HCT116 (cell line): ENCODE results near the gene SCRN2. TPM values are rescaled to one million over a fixed set of nuclear protein-coding genes. Genes with fewer than 3 reads are reported as not detected.

Source experiments
- ATAC-seq: fragments of 200-7000 bp; cut with Tn5 transposase; 2 replicates; pipeline ENCODE4 v1.9.1; 2020; ENCODE audit warnings: mild to moderate bottlenecking, moderate library complexity
- BruUV-seq: library from RNA; stranded (reverse); fragments of 400-500 nt; replicated peaks from 2 replicates; lab custom pipeline; 2021; lab: Mats Ljungman, UMichigan
- CTCF ChIA-PET: fragments of 300-600 bp; sonication (Branson Sonifier 250); formaldehyde crosslinking; loops from one replicate; lab custom pipeline; 2021; ENCODE audit warnings: antibody characterized with exemption; lab: Charles Lee
- POLR2A ChIA-PET: fragments of 300-600, 350-600 bp; sonication (Branson Sonifier 250); formaldehyde crosslinking; loops from one replicate; lab custom pipeline; 2021; ENCODE audit warnings: antibody characterized with exemption; lab: Charles Lee
- RAD21 ChIA-PET, 2 experiments: fragments of 300-600 bp; sonication (Branson Sonifier 250); formaldehyde crosslinking; loops; one replicate each; lab custom pipeline; 2023; ENCODE audit warnings: low total read pairs in 2 of 2; ENCODE audit not compliant: uncharacterized antibody in 2 of 2, unreplicated experiment in 2 of 2, low non-redundant PET in 1 of 2; lab: Charles Lee
- DNase-seq: peaks from one replicate; pipeline ENCODE4 v3.0.0-alpha.2; 2010; ENCODE audit warnings: low read depth, low spot score
- H2AFZ ChIP-seq: fragments of 200-600 bp; shearing (Covaris generic), sonication (generic); 2 replicates; pipeline ENCODE4 v1.6.1; 2017; ENCODE audit warnings: low read depth, mixed run types, mixed read lengths, antibody characterized with exemption, low read length; ENCODE audit not compliant: poor library complexity, severe bottlenecking
- H3K27ac ChIP-seq: 2 replicates; pipeline ENCODE4 v1.5.1; 2012; ENCODE audit warnings: low read depth, low read length
- H3K27me3 ChIP-seq: fragments of 200-600 bp; sonication (generic); 2 replicates; pipeline ENCODE4 v1.6.1; 2016; ENCODE audit warnings: mixed run types, low read length, mixed read lengths; ENCODE audit not compliant: insufficient read depth
- H3K36me3 ChIP-seq, 2 experiments: fragments of 200-500 bp in 1 of 2; fragments of 200-600 bp in 1 of 2; sonication (Bioruptor generic) in 1 of 2; sonication (generic) in 1 of 2; 2 replicates each; pipeline versions ENCODE4 v1.5.1 to v1.6.1; 2014 to 2016; ENCODE audit warnings: low read length in 2 of 2, inconsistent platforms in 1 of 2, mixed read lengths in 1 of 2, mixed run types in 1 of 2; ENCODE audit not compliant: insufficient read depth in 2 of 2, control insufficient read depth in 1 of 2
- H3K4me1 ChIP-seq, 2 experiments: fragments of 200-600 bp in 1 of 2; sonication (generic) in 1 of 2; 2 replicates each; pipeline versions ENCODE4 v1.5.1 to v1.6.1; 2012 to 2017; ENCODE audit warnings: low read length in 2 of 2, inconsistent platforms in 1 of 2, mild to moderate bottlenecking in 1 of 2, mixed read lengths in 1 of 2, mixed run types in 1 of 2, moderate library complexity in 1 of 2; ENCODE audit not compliant: insufficient read depth in 2 of 2, control insufficient read depth in 1 of 2
- H3K4me2 ChIP-seq: fragments of 200-600 bp; sonication (generic); 2 replicates; pipeline ENCODE4 v1.6.1; 2017; ENCODE audit warnings: mixed run types, low read length, mixed read lengths
- H3K4me3 ChIP-seq, 2 experiments: fragments of 200-600 bp in 1 of 2; sonication (generic) in 1 of 2; replicated peaks in 1 of 2; 2 replicates each; pipeline ENCODE4 v1.5.1; 2011 to 2016; ENCODE audit warnings: low read length in 2 of 2, control low read depth in 1 of 2, low read depth in 1 of 2, mild to moderate bottlenecking in 1 of 2, mixed read lengths in 1 of 2, mixed run types in 1 of 2
- H3K79me2 ChIP-seq: fragments of 200-600 bp; sonication (generic); 2 replicates; pipeline ENCODE4 v1.6.1; 2017; ENCODE audit warnings: mild to moderate bottlenecking, mixed run types, low read length, moderate library complexity, mixed read lengths; ENCODE audit not compliant: insufficient read depth
- H3K9ac ChIP-seq: fragments of 200-600 bp; sonication (generic); 2 replicates; pipeline ENCODE4 v1.6.1; 2016; ENCODE audit warnings: low read length, mixed read lengths
- H3K9me2 ChIP-seq: fragments of 200-600 bp; sonication (generic), shearing (Covaris generic); 2 replicates; pipeline ENCODE4 v1.6.1; 2017; ENCODE audit warnings: mixed run types, mild to moderate bottlenecking, moderate library complexity; ENCODE audit not compliant: insufficient read depth
- H3K9me3 ChIP-seq, 2 experiments: fragments of 200-500 bp in 1 of 2; fragments of 200-600 bp in 1 of 2; sonication (Bioruptor generic) in 1 of 2; sonication (generic) in 1 of 2; 2 replicates each; pipeline ENCODE4 v1.6.1; 2014 to 2017; ENCODE audit warnings: low read length in 2 of 2, mixed read lengths in 2 of 2, inconsistent platforms in 1 of 2, low read depth in 1 of 2, mild to moderate bottlenecking in 1 of 2, mixed run types in 1 of 2, moderate library complexity in 1 of 2; ENCODE audit not compliant: control insufficient read depth in 1 of 2, insufficient read depth in 1 of 2
- H4K20me1 ChIP-seq: fragments of 200-600 bp; sonication (generic), shearing (Covaris generic); 2 replicates; pipeline ENCODE4 v1.6.1; 2017; ENCODE audit warnings: mixed run types, mild to moderate bottlenecking, moderate library complexity; ENCODE audit not compliant: insufficient read depth
- ATF3 ChIP-seq: IDR thresholded peaks from 2 replicates; pipeline ENCODE4 v1.6.1; 2012
- CBX3 ChIP-seq: IDR thresholded peaks from 2 replicates; pipeline ENCODE4 v1.6.1; 2012; ENCODE audit warnings: low read depth
- CEBPB ChIP-seq: IDR thresholded peaks from 2 replicates; pipeline ENCODE4 v1.6.1; 2012; ENCODE audit warnings: low read depth
- EGR1 ChIP-seq: IDR thresholded peaks from 2 replicates; pipeline ENCODE4 v1.6.1; 2012; ENCODE audit warnings: low read depth
- ELF1 ChIP-seq: IDR thresholded peaks from 2 replicates; pipeline ENCODE4 v1.6.1; 2012; ENCODE audit warnings: low read depth, borderline replicate concordance
- EZH2phosphoT487 ChIP-seq: fragments of 200-600 bp; IDR thresholded peaks from 2 replicates; pipeline ENCODE4 v1.6.1; 2018; ENCODE audit warnings: antibody characterized with exemption, borderline replicate concordance
- FOSL1 ChIP-seq: IDR thresholded peaks from 2 replicates; pipeline ENCODE4 v1.6.1; 2012; ENCODE audit warnings: low read depth
- JUND ChIP-seq: IDR thresholded peaks from 2 replicates; pipeline ENCODE4 v1.6.1; 2012
- MAX ChIP-seq: IDR thresholded peaks from 2 replicates; pipeline ENCODE4 v1.6.1; 2012
- POLR2A ChIP-seq: IDR thresholded peaks from 2 replicates; pipeline ENCODE4 v1.7.0; 2011; ENCODE audit warnings: borderline replicate concordance; ENCODE audit not compliant: insufficient read depth, insufficient read length; ENCODE audit errors: extremely low read depth
- POLR2AphosphoS5 ChIP-seq: IDR thresholded peaks from 2 replicates; pipeline ENCODE4 v1.6.1; 2011; ENCODE audit warnings: mild to moderate bottlenecking, low read depth, low read length, moderate library complexity
- RAD21 ChIP-seq: IDR thresholded peaks from 2 replicates; pipeline ENCODE4 v1.6.1; 2012; ENCODE audit warnings: low read depth, mild to moderate bottlenecking
- REST ChIP-seq: IDR thresholded peaks from 2 replicates; pipeline ENCODE4 v1.6.1; 2012; ENCODE audit warnings: low read depth
- SP1 ChIP-seq: IDR thresholded peaks from 2 replicates; pipeline ENCODE4 v1.6.1; 2012; ENCODE audit warnings: low read depth
- TCF7L2 ChIP-seq: IDR thresholded peaks from 2 replicates; pipeline ENCODE4 v1.7.0; 2011; ENCODE audit warnings: borderline replicate concordance, inconsistent platforms; ENCODE audit not compliant: insufficient read depth, insufficient read length; ENCODE audit errors: extremely low read depth
- ZBTB33 ChIP-seq: IDR thresholded peaks from 2 replicates; pipeline ENCODE4 v1.6.1; 2011; ENCODE audit warnings: mild to moderate bottlenecking, low read length, moderate library complexity; ENCODE audit not compliant: insufficient replicate concordance; ENCODE audit errors: extremely low read depth
- intact Hi-C: fragments of 100-400 bp; cut with micrococcal nuclease; formaldehyde crosslinking; loops from 2 replicates; pipeline ENCODE4 v1.10.0; 2022
- total RNA-seq: library from RNA; stranded (reverse); gene quantifications from one replicate; pipeline ENCODE4 v1.2.1, GENCODE V29; 2021; ENCODE audit not compliant: unreplicated experiment

SCRN2 gene
- total RNA-seq, 1 experiment from 2014 or later: 53.2 TPM

GRCh38 chr17:47841488-47842291, 617 bp upstream of the SCRN2 start (continued):
- TF ChIP-seq TCF7L2: no peak

GRCh38 chr17:47840001-47840741, 902 bp downstream of the SCRN2 start:
- no peaks in the 10 kb centered on the region for H3K9me3 ChIP-seq
- ATAC-seq (no peak), DNase-seq (no peak)
- peaks cover 25 to 45% of the 10 kb centered on the region in 2 experiments for H3K4me1 ChIP-seq
- H3K27me3 ChIP-seq: no peaks in the 10 kb centered on the region
- ChIA-PET POLR2A (interaction anchor here (1.2 to 3.5 kb wide), 7 partner anchors 9 to 55 kb away, joined by 3 to 24 read pairs (median 6); partner anchors contain the start of genes LRRC46, MRPL10, SP2 and SP6), RAD21 (interaction anchor here (0.6 to 4.5 kb wide), 8 partner anchors 9 to 178 kb away, joined by 3 to 43 read pairs (median 4); partner anchors contain the start of genes LRRC46 (in 1 of the 2), MRPL10 (in 1 of the 2) and SP2 (in 1 of the 2)), CTCF (interaction anchor here (0.7 to 12.6 kb wide), 13 partner anchors 9 to 186 kb away, joined by 3 to 393 read pairs (median 6); partner anchors contain the start of genes CDK5RAP3, LRRC46, MRPL10 and OSBPL7)
- H3K36me3 ChIP-seq: peaks cover 0 to 12% of the 10 kb centered on the region in 2 experiments; a peak in 1 of 4 replicates
- intact Hi-C loops: loop anchor here (1.0 to 5.0 kb wide), 2 partner anchors 64 to 292 kb away; no protein-coding TSS in a partner anchor
- TF ChIP-seq TCF7L2 (no peak), EGR1 (no peak), MAX (no peak), FOSL1 (no peak), CBX3 (no peak), ELF1 (no peak), EZH2phosphoT487 (no peak), JUND (no peak), POLR2A (no peak), CEBPB (no peak), SP1 (no peak), RAD21 (no peak), ATF3 (no peak), ZBTB33 (no peak), REST (no peak), POLR2AphosphoS5 (no peak)
- no TSS peak for BruUV-seq
- peak overlapping the region; percentile 82 for H3K9ac ChIP-seq
- H4K20me1 ChIP-seq: no peaks in the 10 kb centered on the region
- no peaks in the 10 kb centered on the region for H3K9me2 ChIP-seq
- peak overlapping the region; percentile 97 for H3K4me2 ChIP-seq
- peak overlapping the region; percentile 94 to 98 for H3K4me3 ChIP-seq
- H3K79me2 ChIP-seq: peaks cover 6% of the 10 kb centered on the region; the same call in 1 of the 2 replicates
- peak overlapping the region; percentile 92 for H2AFZ ChIP-seq
- H3K27ac ChIP-seq: peak overlapping the region; percentile 69
